Measurements from ENCODE around the gene ZSWIM1. TPM values are rescaled to one million over a fixed set of nuclear protein-coding genes. Genes with fewer than 3 reads are reported as not detected.

ZSWIM1 gene
- total RNA-seq, 1 donor from 2014 or later: 7.2 TPM

DNA sequence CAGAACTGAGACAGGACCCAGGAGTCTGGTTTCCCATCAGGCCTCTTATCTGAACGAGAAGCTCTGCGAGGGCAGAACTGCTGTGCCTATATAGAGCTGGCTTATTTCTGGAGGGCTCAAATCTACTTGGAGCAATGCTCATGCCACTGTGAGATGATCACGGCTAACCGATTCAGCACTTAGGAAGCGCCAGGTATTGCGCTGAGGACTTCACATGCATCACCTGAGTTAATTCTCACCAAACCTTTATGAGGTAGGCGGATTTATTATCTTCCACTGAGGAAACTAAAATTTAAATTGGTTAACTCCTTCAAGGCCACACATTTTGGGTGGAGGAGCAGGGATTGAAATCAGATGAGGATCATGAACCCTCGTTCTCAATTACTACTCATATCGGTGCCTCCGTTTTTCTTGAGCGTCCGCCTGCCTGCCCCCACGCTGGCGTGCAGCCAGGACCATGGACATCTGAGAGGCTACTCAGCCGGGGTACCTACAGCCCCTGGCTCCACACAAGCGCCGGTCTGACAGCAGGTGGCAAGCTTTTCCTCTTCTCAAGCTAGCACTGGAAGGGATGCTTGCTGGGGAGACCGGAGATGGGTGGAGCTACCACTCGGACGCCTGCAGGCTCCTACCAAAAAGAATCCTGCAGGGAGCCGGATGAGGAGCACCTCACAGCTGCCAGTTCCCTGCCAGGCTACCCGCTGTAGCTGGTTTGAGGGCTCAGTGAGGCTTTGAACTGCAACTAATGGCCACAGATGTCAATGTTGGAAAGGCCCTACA lies 52.4 kb downstream of the ZSWIM1 start:
- peak; percentile 51 for ATAC-seq

DNA sequence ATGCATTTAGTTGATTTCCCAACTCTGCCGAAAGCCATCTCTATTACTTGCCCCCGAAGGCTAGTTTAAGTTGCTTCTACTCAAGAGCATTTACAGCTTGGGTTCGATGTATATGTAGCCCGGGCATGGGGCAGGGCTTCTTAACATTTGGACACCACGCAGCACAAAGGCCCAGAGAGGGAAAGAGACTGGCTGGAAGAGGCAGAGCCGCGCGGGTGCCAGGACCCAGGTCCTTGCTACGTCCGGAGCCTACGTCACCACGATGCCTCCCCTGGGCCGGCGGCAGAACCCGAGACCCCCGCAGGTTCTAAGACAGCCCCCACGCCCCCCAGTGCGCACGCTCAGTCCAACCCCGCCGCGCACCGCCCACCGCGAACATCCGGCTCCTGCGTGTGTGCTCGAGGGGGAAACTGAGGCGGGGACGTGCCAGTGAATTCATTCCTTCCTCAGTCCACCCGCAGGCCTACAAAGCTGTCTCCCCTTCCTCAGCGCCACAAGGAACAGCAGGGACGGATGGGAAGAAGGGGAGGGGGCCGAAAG lies 53.1 kb downstream of the ZSWIM1 start:
- peak; percentile 16 for ATAC-seq

Other genes starting within 250 kb of the ZSWIM1 start
- not detected for gene WFDC9, start 249.9 kb upstream of the ZSWIM1 start, total RNA-seq
- gene WFDC11, start 211.0 kb upstream of the ZSWIM1 start, total RNA-seq: not detected
- gene WFDC13, start 179.2 kb upstream of the ZSWIM1 start, total RNA-seq: not detected
- gene WFDC10B, start 176.2 kb upstream of the ZSWIM1 start, total RNA-seq: not detected
- gene SPINT4, start 158.9 kb upstream of the ZSWIM1 start, total RNA-seq: not detected
- not detected for gene WFDC3, start 89.3 kb upstream of the ZSWIM1 start, total RNA-seq
- gene DNTTIP1, start 89.3 kb upstream of the ZSWIM1 start, total RNA-seq: 15.8 TPM
- 46.5 TPM for gene UBE2C, start 68.6 kb upstream of the ZSWIM1 start, total RNA-seq
- not detected for gene TNNC2, start 53.9 kb upstream of the ZSWIM1 start, total RNA-seq
- gene SNX21, start 47.4 kb upstream of the ZSWIM1 start, total RNA-seq: 7.1 TPM
- 14.0 TPM for gene ACOT8, start 23.8 kb upstream of the ZSWIM1 start, total RNA-seq
- 1.4 TPM for gene ZSWIM3, start 23.6 kb upstream of the ZSWIM1 start, total RNA-seq
- 0.76 TPM for gene SPATA25, start 6.4 kb downstream of the ZSWIM1 start, total RNA-seq
- gene NEURL2, start 10.0 kb downstream of the ZSWIM1 start, total RNA-seq: 1.9 TPM
- 57.4 TPM for gene CTSA, start 10.1 kb downstream of the ZSWIM1 start, total RNA-seq
- gene PLTP, start 30.9 kb downstream of the ZSWIM1 start, total RNA-seq: 46.7 TPM
- gene PCIF1, start 53.5 kb downstream of the ZSWIM1 start, total RNA-seq: 19.0 TPM
- 9.6 TPM for gene ZNF335, start 91.0 kb downstream of the ZSWIM1 start, total RNA-seq
- 3.3 TPM for gene MMP9, start 127.7 kb downstream of the ZSWIM1 start, total RNA-seq
- gene SLC12A5, start 148.0 kb downstream of the ZSWIM1 start, total RNA-seq: not detected
- 14.3 TPM for gene NCOA5, start 208.7 kb downstream of the ZSWIM1 start, total RNA-seq
- gene CD40, start 237.1 kb downstream of the ZSWIM1 start, total RNA-seq: 7.4 TPM